GM13977 (cell line): ENCODE measurements around the gene QRFPR.
"Not testable (repeated sequence)": the region's sequence is repeated elsewhere in the genome, so short reads cannot be mapped to it uniquely, and the experiment has no call there.

Experiments
- DNase-seq: peaks from one replicate; pipeline ENCODE4 v3.0.0; 2012; ENCODE audit warnings: low spot score
- CTCF ChIP-seq: IDR thresholded peaks from 2 replicates; pipeline ENCODE4 v1.5.1; 2012; ENCODE audit warnings: mild to moderate bottlenecking, control low read depth; ENCODE audit not compliant: insufficient read depth; ENCODE audit errors: extremely low read depth, missing control alignments
- in situ Hi-C: fragments of 300-500 bp; cut with MboI; formaldehyde crosslinking; loops from one replicate; pipeline ENCODE4 v1.12.0; 2022; ENCODE audit warnings: low sequenced_read_pairs, low pct_unique_long_range_greater_than_20kb, mixed read lengths, inconsistent platforms; ENCODE audit not compliant: unreplicated experiment

Gene QRFPR

GRCh38 chr4:121330180-121330665, 50.6 kb downstream of the QRFPR start:
- no peak for DNase-seq
- in situ Hi-C loops, result no loop called here
- TF ChIP-seq CTCF, result no peak

GRCh38 chr4:121326597-121326996, 54.2 kb downstream of the QRFPR start:
- no peak for TF ChIP-seq CTCF
- no peak for DNase-seq
- in situ Hi-C loops, result no loop called here

- no peak for DNase-seq
- TF ChIP-seq CTCF, result no peak
- in situ Hi-C loops, result no loop called here
Measured at GRCh38 chr4:121324331-121324730, 56.5 kb downstream of the QRFPR start.

GRCh38 chr4:121321466-121321865, 59.4 kb downstream of the QRFPR start:
- TF ChIP-seq CTCF, result no peak
- in situ Hi-C loops, result no loop called here
- no peak for DNase-seq

GRCh38 chr4:121316091-121316490, 64.7 kb downstream of the QRFPR start:
- TF ChIP-seq CTCF, result no peak
- in situ Hi-C loops, result no loop called here
- no peak for DNase-seq

- DNase-seq, in situ Hi-C loops: not testable (repeated sequence)
Measured at GRCh38 chr4:121313430-121313829, 67.4 kb downstream of the QRFPR start.

GRCh38 chr4:121308828-121309227, 72.0 kb downstream of the QRFPR start:
- no peak for TF ChIP-seq CTCF
- in situ Hi-C loops, result no loop called here

More at GRCh38 chr4:121308828-121309227, 72.0 kb downstream of the QRFPR start:
- DNase-seq, result no peak
